Upper lobe of left lung (tissue), 4 donors: ENCODE results near the gene GAB2.

Source experiments
- EP300 ChIP-seq, 4 donors: sonication (generic); formaldehyde crosslinking; IDR thresholded peaks; one replicate each; pipeline ENCODE4 v1.5.1; 2017; ENCODE audit warnings: antibody characterized with exemption in 4 of 4, control low read depth in 2 of 4
- POLR2A ChIP-seq, 4 donors: fragments of 450-650 bp; IDR thresholded peaks; one replicate each; pipeline ENCODE4 v1.5.1; 2016 to 2017; ENCODE audit warnings: antibody characterized with exemption in 4 of 4, mild to moderate bottlenecking in 2 of 4
- TF ChIP-seq, protein P1 (sequence below), 6 experiments: fragments of 450-650 bp in 4 of 6; fragments of 200-600 bp in 2 of 6; sonication (generic) in 2 of 6; IDR thresholded peaks; one replicate each; pipeline ENCODE4 v1.5.1; 2016 to 2019; ENCODE audit warnings: antibody characterized with exemption in 6 of 6

DNA sequence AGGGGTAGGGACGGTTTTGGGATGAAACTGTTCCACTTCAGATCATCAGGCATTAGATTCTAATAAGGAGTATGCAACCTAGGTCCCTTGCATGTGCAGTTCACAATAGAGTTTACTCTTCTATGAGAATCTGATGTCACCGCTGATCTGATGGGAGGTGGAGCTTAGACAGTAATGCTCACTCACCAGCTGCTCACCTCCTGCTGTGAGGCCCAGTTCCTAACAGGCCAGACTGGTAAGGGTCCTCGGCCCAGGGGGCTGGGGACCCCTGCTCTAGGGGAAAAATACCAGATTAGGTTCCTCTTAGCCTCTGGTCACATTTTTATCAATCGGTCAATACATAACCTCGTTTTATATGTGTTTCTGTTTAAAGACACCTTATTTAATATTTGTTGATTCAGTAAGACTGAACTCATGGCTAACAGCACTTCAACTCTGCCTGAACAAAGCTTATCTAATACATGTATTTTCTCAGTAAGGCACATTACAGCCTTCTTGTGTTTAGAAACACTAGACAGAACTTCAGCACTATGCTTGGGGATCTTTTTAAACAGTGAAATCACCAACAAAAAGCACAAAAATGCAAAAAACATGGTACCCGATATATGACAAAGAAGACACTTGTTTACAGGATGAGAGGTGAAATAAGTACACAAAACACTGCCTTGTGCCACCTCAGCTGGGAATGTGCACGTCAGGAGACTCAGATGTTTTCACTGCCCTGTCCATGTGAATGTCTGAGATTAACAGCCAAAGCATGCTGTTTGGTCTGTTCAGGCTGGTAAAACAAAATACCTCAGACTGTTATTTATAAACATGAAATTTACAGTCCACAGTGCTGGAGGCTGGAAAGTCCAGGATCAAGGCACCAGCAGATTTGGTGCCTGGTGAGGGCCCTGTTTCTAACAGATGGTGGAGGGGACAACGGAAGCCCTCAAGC lies 121.4 kb downstream of the GAB2 start:
- TF ChIP-seq, protein P1, sequence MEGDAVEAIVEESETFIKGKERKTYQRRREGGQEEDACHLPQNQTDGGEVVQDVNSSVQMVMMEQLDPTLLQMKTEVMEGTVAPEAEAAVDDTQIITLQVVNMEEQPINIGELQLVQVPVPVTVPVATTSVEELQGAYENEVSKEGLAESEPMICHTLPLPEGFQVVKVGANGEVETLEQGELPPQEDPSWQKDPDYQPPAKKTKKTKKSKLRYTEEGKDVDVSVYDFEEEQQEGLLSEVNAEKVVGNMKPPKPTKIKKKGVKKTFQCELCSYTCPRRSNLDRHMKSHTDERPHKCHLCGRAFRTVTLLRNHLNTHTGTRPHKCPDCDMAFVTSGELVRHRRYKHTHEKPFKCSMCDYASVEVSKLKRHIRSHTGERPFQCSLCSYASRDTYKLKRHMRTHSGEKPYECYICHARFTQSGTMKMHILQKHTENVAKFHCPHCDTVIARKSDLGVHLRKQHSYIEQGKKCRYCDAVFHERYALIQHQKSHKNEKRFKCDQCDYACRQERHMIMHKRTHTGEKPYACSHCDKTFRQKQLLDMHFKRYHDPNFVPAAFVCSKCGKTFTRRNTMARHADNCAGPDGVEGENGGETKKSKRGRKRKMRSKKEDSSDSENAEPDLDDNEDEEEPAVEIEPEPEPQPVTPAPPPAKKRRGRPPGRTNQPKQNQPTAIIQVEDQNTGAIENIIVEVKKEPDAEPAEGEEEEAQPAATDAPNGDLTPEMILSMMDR (IDR thresholded peaks at IDR 0.05), result no peak
- TF ChIP-seq POLR2A (IDR thresholded peaks at IDR 0.05) (no peak), EP300 (IDR thresholded peaks at IDR 0.05) (no peak)
